DOHH2 (cell line): ENCODE results near the gene TFAP2B.

Experiments used
- H3F3A ChIP-seq: fragments of 200-600 bp; sonication (generic), shearing (Covaris generic); 2 replicates; pipeline ENCODE4 v1.6.0; 2016; ENCODE audit warnings: antibody characterized with exemption, mild to moderate bottlenecking; ENCODE audit not compliant: control insufficient read depth, insufficient read depth
- H3K27ac ChIP-seq: fragments of 200-600 bp; sonication (generic); 2 replicates; pipeline ENCODE4 v1.5.1; 2014; ENCODE audit warnings: low read depth, mild to moderate bottlenecking, low read length, moderate library complexity
- H3K27me3 ChIP-seq: fragments of 200-600 bp; sonication (generic); 2 replicates; pipeline ENCODE4 v1.6.1; 2014; ENCODE audit warnings: mild to moderate bottlenecking, low read length, mixed read lengths; ENCODE audit not compliant: control insufficient read depth
- H3K36me3 ChIP-seq: fragments of 200-600 bp; sonication (generic); 2 replicates; pipeline ENCODE4 v1.6.1; 2014; ENCODE audit warnings: mild to moderate bottlenecking, low read length, moderate library complexity, mixed read lengths; ENCODE audit not compliant: control insufficient read depth
- H3K4me1 ChIP-seq: fragments of 200-600 bp; sonication (generic); 2 replicates; pipeline ENCODE4 v1.6.1; 2014; ENCODE audit warnings: mild to moderate bottlenecking, low read length, mixed read lengths; ENCODE audit not compliant: control insufficient read depth
- H3K4me2 ChIP-seq: fragments of 200-600 bp; sonication (generic); 2 replicates; pipeline ENCODE4 v1.6.0; 2014; ENCODE audit warnings: mild to moderate bottlenecking, low read length, moderate library complexity
- H3K4me3 ChIP-seq: fragments of 200-600 bp; sonication (generic); 2 replicates; pipeline ENCODE4 v1.5.1; 2014; ENCODE audit warnings: mild to moderate bottlenecking, low read length, mixed read lengths
- H3K79me2 ChIP-seq: fragments of 200-600 bp; sonication (generic); 2 replicates; pipeline ENCODE4 v1.6.1; 2014; ENCODE audit warnings: mild to moderate bottlenecking, low read length, mixed read lengths; ENCODE audit not compliant: control insufficient read depth
- H3K9me2 ChIP-seq: fragments of 200-600 bp; sonication (generic); replicated peaks from 2 replicates; pipeline ENCODE4 v1.6.1; 2014; ENCODE audit warnings: mild to moderate bottlenecking, low read length, mixed read lengths; ENCODE audit not compliant: control insufficient read depth
- H3K9me3 ChIP-seq: fragments of 200-600 bp; sonication (generic); 2 replicates; pipeline ENCODE4 v1.6.1; 2014; ENCODE audit warnings: antibody characterized with exemption, low read length, mixed read lengths; ENCODE audit not compliant: control insufficient read depth, insufficient read depth
- H4K20me1 ChIP-seq: fragments of 200-600 bp; sonication (generic); 2 replicates; pipeline ENCODE4 v1.6.0; 2014; ENCODE audit warnings: low read depth, mild to moderate bottlenecking, antibody characterized with exemption, low read length, moderate library complexity; ENCODE audit not compliant: control insufficient read depth, insufficient read depth
- EZH2phosphoT487 ChIP-seq: fragments of 200-600 bp; sonication (generic); IDR thresholded peaks from 2 replicates; pipeline ENCODE4 v1.6.1; 2017; ENCODE audit warnings: borderline replicate concordance, mild to moderate bottlenecking, antibody characterized with exemption, low read length, moderate library complexity, mixed read lengths
- TF ChIP-seq, protein P1 (sequence below): fragments of 200-600 bp; sonication (generic); IDR thresholded peaks from one replicate; pipeline ENCODE4 v1.5.1; 2014; ENCODE audit warnings: antibody characterized with exemption, mild to moderate bottlenecking, low read depth, low read length; ENCODE audit not compliant: poor library complexity, severe bottlenecking

Gene TFAP2B

DNA sequence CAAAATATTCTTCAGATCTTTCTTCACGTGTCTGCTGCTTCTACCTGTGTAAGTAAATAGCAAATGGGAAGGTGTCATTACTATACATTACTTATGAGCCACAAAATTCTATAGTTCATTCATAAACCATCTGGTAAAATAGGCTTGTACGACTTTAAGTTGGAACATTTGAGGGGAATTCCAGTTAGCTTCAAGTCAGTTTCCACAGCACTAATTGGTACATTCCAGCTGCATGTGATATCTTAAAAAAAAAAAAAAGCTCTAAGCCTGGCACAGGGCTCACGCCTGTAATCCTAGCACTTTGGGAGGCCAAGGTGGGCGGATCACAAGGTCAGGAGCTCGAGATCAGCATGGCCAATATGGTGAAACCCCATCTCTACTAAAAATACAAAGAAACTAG lies 23.1 kb upstream of the TFAP2B start:
- Histone ChIP-seq H3K4me1 (peaks cover 4% of the 10 kb centered on the region), H3F3A (no peaks in the 10 kb centered on the region), H4K20me1 (no peaks in the 10 kb centered on the region), H3K9me3 (no peaks in the 10 kb centered on the region), H3K36me3 (no peaks in the 10 kb centered on the region), H3K79me2 (no peaks in the 10 kb centered on the region), H3K27me3 (no peaks in the 10 kb centered on the region), H3K27ac (no peak overlapping the region), H3K4me3 (no peak overlapping the region), H3K9me2 (no peaks in the 10 kb centered on the region), H3K4me2 (no peak overlapping the region)
- TF ChIP-seq EZH2phosphoT487: no peak
- TF ChIP-seq, protein P1, sequence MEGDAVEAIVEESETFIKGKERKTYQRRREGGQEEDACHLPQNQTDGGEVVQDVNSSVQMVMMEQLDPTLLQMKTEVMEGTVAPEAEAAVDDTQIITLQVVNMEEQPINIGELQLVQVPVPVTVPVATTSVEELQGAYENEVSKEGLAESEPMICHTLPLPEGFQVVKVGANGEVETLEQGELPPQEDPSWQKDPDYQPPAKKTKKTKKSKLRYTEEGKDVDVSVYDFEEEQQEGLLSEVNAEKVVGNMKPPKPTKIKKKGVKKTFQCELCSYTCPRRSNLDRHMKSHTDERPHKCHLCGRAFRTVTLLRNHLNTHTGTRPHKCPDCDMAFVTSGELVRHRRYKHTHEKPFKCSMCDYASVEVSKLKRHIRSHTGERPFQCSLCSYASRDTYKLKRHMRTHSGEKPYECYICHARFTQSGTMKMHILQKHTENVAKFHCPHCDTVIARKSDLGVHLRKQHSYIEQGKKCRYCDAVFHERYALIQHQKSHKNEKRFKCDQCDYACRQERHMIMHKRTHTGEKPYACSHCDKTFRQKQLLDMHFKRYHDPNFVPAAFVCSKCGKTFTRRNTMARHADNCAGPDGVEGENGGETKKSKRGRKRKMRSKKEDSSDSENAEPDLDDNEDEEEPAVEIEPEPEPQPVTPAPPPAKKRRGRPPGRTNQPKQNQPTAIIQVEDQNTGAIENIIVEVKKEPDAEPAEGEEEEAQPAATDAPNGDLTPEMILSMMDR: no peak

DNA sequence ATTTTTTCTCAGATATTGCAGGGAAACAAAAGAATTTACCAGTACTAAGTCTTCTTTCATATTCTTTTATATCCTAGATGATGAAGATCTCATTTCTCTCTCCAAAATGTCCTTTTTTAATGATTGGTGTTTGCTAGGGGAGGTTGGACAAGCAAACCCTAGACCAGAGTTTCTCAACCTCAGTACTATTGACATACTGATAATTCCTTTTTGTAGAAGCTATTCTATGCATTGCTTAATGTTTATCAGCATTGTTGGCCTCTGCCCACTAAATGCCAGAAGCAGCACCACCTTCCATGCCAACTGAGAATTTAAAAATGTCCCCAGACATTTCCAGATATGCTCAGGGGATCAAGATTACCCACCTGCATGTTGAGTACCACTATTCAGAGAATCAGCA lies 14.4 kb upstream of the TFAP2B start:
- H3K79me2 ChIP-seq: no peaks in the 10 kb centered on the region
- no peaks in the 10 kb centered on the region for H4K20me1 ChIP-seq
- H3F3A ChIP-seq: no peaks in the 10 kb centered on the region
- no peaks in the 10 kb centered on the region for H3K9me3 ChIP-seq
- TF ChIP-seq, protein P1: no peak
- no peak for TF ChIP-seq EZH2phosphoT487
- H3K4me2 ChIP-seq: no peak overlapping the region
- no peaks in the 10 kb centered on the region for H3K27me3 ChIP-seq
- no peaks in the 10 kb centered on the region for H3K9me2 ChIP-seq
- no peaks in the 10 kb centered on the region for H3K36me3 ChIP-seq
- H3K27ac ChIP-seq: no peak overlapping the region
- H3K4me1 ChIP-seq: no peaks in the 10 kb centered on the region
- no peak overlapping the region for H3K4me3 ChIP-seq

DNA sequence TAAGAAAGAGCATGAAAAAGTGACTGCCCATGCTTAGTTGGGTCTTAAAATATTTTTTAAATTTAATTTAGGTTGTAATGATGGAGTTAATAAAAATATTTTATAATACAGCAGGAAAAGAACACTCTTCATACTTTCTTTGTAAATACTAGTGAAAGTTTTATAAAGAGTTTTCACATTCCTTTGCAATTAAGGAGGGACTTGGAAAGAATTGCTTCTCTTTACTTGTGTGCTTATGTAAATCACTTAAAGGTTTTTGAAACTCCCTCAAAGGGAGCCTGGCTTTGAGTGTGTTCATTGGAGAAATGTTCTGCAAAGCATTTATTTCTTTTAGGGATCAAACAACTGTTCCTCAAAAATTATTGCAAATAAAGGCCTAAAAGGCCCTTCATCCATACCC lies 11.6 kb upstream of the TFAP2B start:
- Histone ChIP-seq H3K4me2 (no peak overlapping the region), H3F3A (no peaks in the 10 kb centered on the region), H3K4me1 (no peaks in the 10 kb centered on the region), H3K9me2 (no peaks in the 10 kb centered on the region), H3K27me3 (no peaks in the 10 kb centered on the region), H3K9me3 (no peaks in the 10 kb centered on the region), H3K27ac (no peak overlapping the region), H3K4me3 (no peak overlapping the region), H4K20me1 (no peaks in the 10 kb centered on the region), H3K79me2 (no peaks in the 10 kb centered on the region), H3K36me3 (no peaks in the 10 kb centered on the region)
- TF ChIP-seq, protein P1: no peak
- TF ChIP-seq EZH2phosphoT487: no peak
